ENCODE measurements around the gene HHIPL1.

HHIPL1 gene

GRCh38 chr14:99626041-99626648 lies 18.8 kb upstream of the HHIPL1 start:
- Histone ChIP-seq H3K4me1 (ENCODE audit: insufficient read depth, low read length) (peaks cover 6% of the 10 kb centered on the region), H3K9ac (ENCODE audit: low read depth, low read length) (no peak overlapping the region), H3K4me2 (ENCODE audit: insufficient read depth, low read length) (no peak overlapping the region)

DNA sequence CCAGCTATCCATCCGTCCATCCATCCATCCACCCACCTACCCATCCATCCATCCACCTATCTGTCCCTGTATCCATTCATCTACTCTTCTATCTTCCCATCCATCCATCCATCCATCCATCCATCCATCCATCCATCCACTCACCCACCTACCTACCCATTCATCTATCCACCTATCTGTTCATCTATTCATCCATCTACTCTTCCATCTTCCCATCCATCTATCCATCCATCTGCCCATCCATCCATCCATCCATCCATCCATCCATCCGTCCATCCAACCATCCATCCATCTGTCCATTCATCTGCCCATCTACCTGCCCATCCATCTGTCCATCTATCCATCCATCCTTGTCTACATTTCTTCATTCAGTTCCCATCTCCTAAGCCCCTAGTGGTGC lies 17.8 kb upstream of the HHIPL1 start:
- H3K4me3 ChIP-seq (ENCODE audit: low read depth in 1 of 2, low read length in 2 of 2): no peak overlapping the region
- no peak for ATAC-seq (ENCODE audit: insufficient read depth, low read depth)
- no peaks in the 10 kb centered on the region for H3K36me3 ChIP-seq (ENCODE audit: insufficient read depth, low read length)
- no peak overlapping the region for H2AFZ ChIP-seq (ENCODE audit: low read depth, low read length)
- DNase-seq: no peak
- no peak overlapping the region for H3K4me2 ChIP-seq (ENCODE audit: insufficient read depth, low read length)
- H3K9ac ChIP-seq (ENCODE audit: low read depth, low read length): no peak overlapping the region
- no peaks in the 10 kb centered on the region for H3K79me2 ChIP-seq (ENCODE audit: insufficient read depth, low read length)
- H3K4me1 ChIP-seq (ENCODE audit: insufficient read depth, low read length): peaks cover 6% of the 10 kb centered on the region
- H3K27me3 ChIP-seq (ENCODE audit: insufficient read depth, low read length, poor library complexity): peaks cover 10% of the 10 kb centered on the region
- no peaks in the 10 kb centered on the region for H3K9me3 ChIP-seq (ENCODE audit: insufficient read depth, low read length, severe bottlenecking)
- no peak overlapping the region for H3K27ac ChIP-seq (ENCODE audit: low read length)
- TF ChIP-seq EZH2 (IDR thresholded peaks at IDR 0.05; ENCODE audit: borderline replicate concordance, low read depth, low read length, severe bottlenecking) (no peak), CTCF (IDR thresholded peaks at IDR 0.05; ENCODE audit: borderline replicate concordance, extremely low read depth, low read length, poor library complexity, severe bottlenecking) (no peak)
- H4K20me1 ChIP-seq (ENCODE audit: insufficient read depth, low read length): peaks cover 17% of the 10 kb centered on the region

More at GRCh38 chr14:99626041-99626648, 18.8 kb upstream of the HHIPL1 start:
- no peak for ATAC-seq (ENCODE audit: insufficient read depth, low read depth)
- peaks cover 14% of the 10 kb centered on the region; the same call in 1 of the 2 replicates for H4K20me1 ChIP-seq (ENCODE audit: insufficient read depth, low read length)
- no peak for DNase-seq
- no peaks in the 10 kb centered on the region for H3K9me3 ChIP-seq (ENCODE audit: insufficient read depth, low read length, severe bottlenecking)
- H2AFZ ChIP-seq (ENCODE audit: low read depth, low read length): no peak overlapping the region
- no peak overlapping the region for H3K27ac ChIP-seq (ENCODE audit: low read length)
- no peaks in the 10 kb centered on the region for H3K36me3 ChIP-seq (ENCODE audit: insufficient read depth, low read length)
- no peaks in the 10 kb centered on the region for H3K79me2 ChIP-seq (ENCODE audit: insufficient read depth, low read length)
- TF ChIP-seq EZH2 (IDR thresholded peaks at IDR 0.05; ENCODE audit: borderline replicate concordance, low read depth, low read length, severe bottlenecking) (no peak), CTCF (IDR thresholded peaks at IDR 0.05; ENCODE audit: borderline replicate concordance, extremely low read depth, low read length, poor library complexity, severe bottlenecking) (no peak)
- peaks cover 10% of the 10 kb centered on the region for H3K27me3 ChIP-seq (ENCODE audit: insufficient read depth, low read length, poor library complexity)
- no peak overlapping the region for H3K4me3 ChIP-seq (ENCODE audit: low read depth in 1 of 2, low read length in 2 of 2)

GRCh38 chr14:99627510-99628381 lies 17.2 kb upstream of the HHIPL1 start:
- ATAC-seq (ENCODE audit: insufficient read depth, low read depth): no peak
- TF ChIP-seq EZH2 (IDR thresholded peaks at IDR 0.05; ENCODE audit: borderline replicate concordance, low read depth, low read length, severe bottlenecking): no peak
- TF ChIP-seq CTCF (IDR thresholded peaks at IDR 0.05; ENCODE audit: borderline replicate concordance, extremely low read depth, low read length, poor library complexity, severe bottlenecking): no peak

More at GRCh38 chr14:99627510-99628381, 17.2 kb upstream of the HHIPL1 start:
- peaks cover 6% of the 10 kb centered on the region for H3K4me1 ChIP-seq (ENCODE audit: insufficient read depth, low read length)
- H3K4me3 ChIP-seq (ENCODE audit: low read depth in 1 of 2, low read length in 2 of 2): no peak overlapping the region
- H2AFZ ChIP-seq (ENCODE audit: low read depth, low read length): no peak overlapping the region
- no peaks in the 10 kb centered on the region for H3K79me2 ChIP-seq (ENCODE audit: insufficient read depth, low read length)
- H3K9me3 ChIP-seq (ENCODE audit: insufficient read depth, low read length, severe bottlenecking): no peaks in the 10 kb centered on the region
- H4K20me1 ChIP-seq (ENCODE audit: insufficient read depth, low read length): peaks cover 16% of the 10 kb centered on the region
- no peak overlapping the region for H3K9ac ChIP-seq (ENCODE audit: low read depth, low read length)
- no peak overlapping the region for H3K27ac ChIP-seq (ENCODE audit: low read length)
- H3K4me2 ChIP-seq (ENCODE audit: insufficient read depth, low read length): no peak overlapping the region
- H3K36me3 ChIP-seq (ENCODE audit: insufficient read depth, low read length): no peaks in the 10 kb centered on the region
- H3K27me3 ChIP-seq (ENCODE audit: insufficient read depth, low read length, poor library complexity): peaks cover 10% of the 10 kb centered on the region
- no peak for DNase-seq
